NCI-H2227 (cell line): ENCODE data around the gene JPH2.

ENCODE experiments used
- DNase-seq: peaks from one replicate; lab custom pipeline; 2025; ENCODE audit not compliant: unreplicated experiment; lab: John Stamatoyannopoulos, UW

The JPH2 gene

GRCh38 chr20:44126445-44126844, 60.5 kb downstream of the JPH2 start:
- no peak for DNase-seq

GRCh38 chr20:44125332-44126127, 61.5 kb downstream of the JPH2 start:
- DNase-seq, result no peak

GRCh38 chr20:44123874-44124535, 63.0 kb downstream of the JPH2 start:
- DNase-seq, result no peak

GRCh38 chr20:44123251-44123650, 63.7 kb downstream of the JPH2 start:
- DNase-seq, result no peak

GRCh38 chr20:44120676-44121425, 66.1 kb downstream of the JPH2 start:
- DNase-seq, result no peak

- DNase-seq, result no peak
Measured at GRCh38 chr20:44118185-44119033, 68.6 kb downstream of the JPH2 start.

GRCh38 chr20:44117296-44118184, 69.4 kb downstream of the JPH2 start:
- DNase-seq, result no peak

- DNase-seq, result no peak
Measured at GRCh38 chr20:44115762-44116644, 71.0 kb downstream of the JPH2 start.

- DNase-seq, result no peak
Measured at GRCh38 chr20:44115181-44115580, 71.8 kb downstream of the JPH2 start.

- DNase-seq, result peak; percentile 71
Measured at GRCh38 chr20:44113618-44114376, 73.2 kb downstream of the JPH2 start.

GRCh38 chr20:44112889-44113617, 73.9 kb downstream of the JPH2 start:
- DNase-seq, result no peak

- no peak for DNase-seq
Measured at GRCh38 chr20:44112456-44112855, 74.5 kb downstream of the JPH2 start.

GRCh38 chr20:44111712-44112335, 75.2 kb downstream of the JPH2 start:
- no peak for DNase-seq

- no peak for DNase-seq
Measured at GRCh38 chr20:44110816-44111568, 76.0 kb downstream of the JPH2 start.

- no peak for DNase-seq
Measured at GRCh38 chr20:44109951-44110361, 77.0 kb downstream of the JPH2 start.

- DNase-seq, result no peak
Measured at GRCh38 chr20:44106615-44107014, 80.4 kb downstream of the JPH2 start.
